Large intestine (tissue), 3 donors: ENCODE measurements around the gene ATXN7L1. TPM values are rescaled to one million over a fixed set of nuclear protein-coding genes. Genes with fewer than 3 reads are reported as not detected.

Source experiments
- DNase-seq, 2 donors: peaks; one replicate each; pipeline versions ENCODE4 v3.0.0 to v3.0.0-alpha.2; 2013
- H3K27ac ChIP-seq: one replicate; pipeline ENCODE4 v1.5.1; 2013; ENCODE audit warnings: low read length
- H3K27me3 ChIP-seq: 2 replicates; pipeline ENCODE4 v1.6.1; 2013; ENCODE audit warnings: low read length; ENCODE audit not compliant: control insufficient read depth, insufficient read depth
- H3K36me3 ChIP-seq: 2 replicates; pipeline ENCODE4 v1.6.1; 2013; ENCODE audit warnings: low read length; ENCODE audit not compliant: control insufficient read depth, insufficient read depth
- H3K4me1 ChIP-seq: one replicate; pipeline ENCODE4 v1.6.1; 2013; ENCODE audit warnings: low read length; ENCODE audit not compliant: control insufficient read depth, insufficient read depth
- H3K4me3 ChIP-seq: one replicate; pipeline ENCODE4 v1.5.1; 2013; ENCODE audit warnings: low read length
- H3K9me3 ChIP-seq: one replicate; pipeline ENCODE4 v1.6.1; 2013; ENCODE audit warnings: mild to moderate bottlenecking, low read depth, low read length, moderate library complexity; ENCODE audit not compliant: control insufficient read depth
- WGBS: methylation state at CpG from one replicate; pipeline ENCODE4 v1.1.5; 2013; ENCODE audit warnings: low lambda C conversion rate; ENCODE audit not compliant: insufficient coverage; 5-methylcytosine and 5-hydroxymethylcytosine counted together
- polyA plus RNA-seq: library from polyadenylated mRNA; unstranded; fragments of 120-200 nt; gene quantifications from one replicate; pipeline ENCODE4 v1.2.1, GENCODE V29; 2013

ATXN7L1 gene
- polyA plus RNA-seq, 1 donor = 24.3 TPM

DNA sequence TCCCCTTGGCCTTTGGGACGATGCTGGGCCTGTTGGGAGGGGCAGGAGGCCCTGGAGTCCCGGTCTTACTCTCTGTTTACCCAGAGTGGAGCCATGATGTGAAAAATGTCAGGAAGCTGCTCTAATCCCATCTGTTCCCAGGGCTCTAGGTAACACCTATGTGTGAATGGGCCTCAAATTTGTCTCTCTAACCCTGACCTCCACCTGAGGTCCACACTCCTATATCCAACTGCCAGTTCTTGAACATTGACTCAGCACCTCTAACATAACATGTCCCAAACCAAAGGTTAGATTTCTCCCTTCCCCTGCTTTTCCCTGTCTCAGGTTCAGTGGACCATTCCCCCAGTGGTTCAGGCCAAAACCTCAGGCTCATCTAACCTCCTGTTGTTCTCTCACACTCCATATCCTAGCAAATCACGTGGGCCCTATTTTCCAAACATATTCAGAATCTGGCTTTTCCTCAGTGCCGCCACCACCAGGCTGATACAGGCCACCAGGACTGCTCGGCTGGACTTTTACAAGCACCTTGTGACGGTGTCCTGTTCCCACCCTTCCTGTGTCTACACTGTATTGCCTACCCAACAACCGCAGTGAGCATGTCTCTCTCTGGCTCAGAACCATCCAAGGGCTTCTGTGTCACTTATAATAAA is 130.6 kb downstream of the ATXN7L1 start:
- WGBS = no CpG with 5 or more reads among the region's 7 CpGs
- Histone ChIP-seq H3K4me1 (no peaks in the 10 kb centered on the region), H3K9me3 (no peaks in the 10 kb centered on the region), H3K36me3 (peaks cover 2% of the 10 kb centered on the region), H3K27ac (no peak overlapping the region), H3K27me3 (no peaks in the 10 kb centered on the region), H3K4me3 (no peak overlapping the region)
- DNase-seq = no peak

DNA sequence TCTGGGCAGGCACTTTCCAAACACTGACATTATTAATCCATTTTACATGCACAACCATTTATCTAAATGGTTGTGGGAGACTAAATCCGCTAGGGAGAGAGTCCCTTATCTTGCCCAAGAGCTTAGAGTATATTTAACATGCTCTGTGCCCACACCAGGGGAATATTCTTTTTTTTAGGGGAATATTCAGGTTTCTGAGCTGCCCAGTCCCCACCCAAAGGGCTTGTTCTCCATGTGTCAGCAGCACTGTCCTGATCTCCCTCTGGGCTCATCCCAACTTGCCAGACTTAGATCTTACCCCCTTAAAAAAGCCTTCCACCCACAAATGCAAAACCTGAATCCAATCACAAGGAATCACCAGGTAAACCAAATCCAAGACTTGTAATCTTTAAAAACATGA is 132.1 kb downstream of the ATXN7L1 start:
- Histone ChIP-seq H3K4me3 (no peak overlapping the region), H3K27ac (no peak overlapping the region), H3K4me1 (no peaks in the 10 kb centered on the region), H3K36me3 (peaks cover under 1% of the 10 kb centered on the region), H3K27me3 (no peaks in the 10 kb centered on the region), H3K9me3 (no peaks in the 10 kb centered on the region)
- WGBS = no CpG with 5 or more reads among the region's 1 CpG
- DNase-seq = no peak

DNA sequence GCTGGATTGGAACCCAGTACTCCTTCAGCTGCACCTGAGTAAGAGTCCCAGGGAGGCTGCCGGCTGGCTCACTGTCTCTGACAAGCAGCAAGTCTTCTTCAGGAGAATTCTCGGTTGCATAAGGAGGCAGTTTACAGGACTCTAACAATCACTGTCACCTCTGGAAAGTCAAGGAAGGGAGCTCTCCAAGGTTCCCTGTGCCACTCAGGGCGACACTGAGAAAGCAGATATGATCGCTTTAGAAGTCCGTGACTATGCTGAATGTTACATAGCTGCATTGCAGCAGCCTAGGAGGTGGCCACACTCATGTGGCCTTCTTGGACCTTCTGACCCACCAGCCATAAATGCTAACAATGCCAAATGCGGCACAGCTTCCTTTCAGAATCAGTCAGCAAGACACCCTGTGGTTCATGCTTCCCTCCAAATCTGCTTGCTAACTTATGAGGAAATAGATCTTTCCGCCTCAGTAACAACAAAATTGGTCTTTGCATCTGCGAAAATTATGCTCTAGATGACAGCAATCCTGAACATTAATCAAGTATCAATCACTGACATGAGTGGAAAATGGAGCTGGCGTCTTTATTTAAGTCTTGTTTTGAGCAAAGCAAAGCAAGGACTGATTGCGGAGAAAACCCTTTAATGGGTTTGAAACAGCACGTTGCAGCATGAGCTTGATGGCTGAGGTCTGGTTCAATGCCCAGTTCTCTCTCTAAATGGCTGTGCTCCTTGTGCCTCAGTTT is 132.9 kb downstream of the ATXN7L1 start:
- H3K9me3 ChIP-seq = no peaks in the 10 kb centered on the region
- WGBS = no CpG with 5 or more reads among the region's 11 CpGs
- no peaks in the 10 kb centered on the region for H3K27me3 ChIP-seq
- no peak overlapping the region for H3K27ac ChIP-seq
- no peak for DNase-seq
- no peaks in the 10 kb centered on the region for H3K36me3 ChIP-seq
- no peak overlapping the region for H3K4me3 ChIP-seq
- H3K4me1 ChIP-seq = no peaks in the 10 kb centered on the region

DNA sequence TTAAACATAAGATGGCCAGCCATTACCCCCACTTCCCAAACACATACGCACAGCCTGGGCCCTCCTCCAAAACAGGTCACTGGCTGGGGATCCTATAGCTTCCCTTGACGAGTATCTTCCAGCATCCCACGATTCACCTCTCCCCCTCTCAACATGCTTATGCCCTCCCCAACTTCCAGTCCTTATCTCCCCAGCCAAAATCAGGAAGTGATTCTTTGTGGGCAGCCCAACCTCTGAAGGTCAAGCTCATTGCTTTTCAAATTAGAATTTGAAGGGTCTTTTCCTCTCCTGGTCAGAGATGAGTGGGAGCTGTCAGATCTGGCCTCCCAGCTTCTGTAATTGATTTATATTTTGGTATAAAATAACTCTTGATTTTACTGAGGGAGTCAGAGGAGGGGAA is 133.6 kb downstream of the ATXN7L1 start:
- H3K27ac ChIP-seq = no peak overlapping the region
- no CpG with 5 or more reads among the region's 3 CpGs for WGBS
- H3K9me3 ChIP-seq = no peaks in the 10 kb centered on the region
- no peaks in the 10 kb centered on the region for H3K4me1 ChIP-seq
- H3K27me3 ChIP-seq = no peaks in the 10 kb centered on the region
- DNase-seq = no peak
- no peaks in the 10 kb centered on the region for H3K36me3 ChIP-seq
- H3K4me3 ChIP-seq = no peak overlapping the region

DNA sequence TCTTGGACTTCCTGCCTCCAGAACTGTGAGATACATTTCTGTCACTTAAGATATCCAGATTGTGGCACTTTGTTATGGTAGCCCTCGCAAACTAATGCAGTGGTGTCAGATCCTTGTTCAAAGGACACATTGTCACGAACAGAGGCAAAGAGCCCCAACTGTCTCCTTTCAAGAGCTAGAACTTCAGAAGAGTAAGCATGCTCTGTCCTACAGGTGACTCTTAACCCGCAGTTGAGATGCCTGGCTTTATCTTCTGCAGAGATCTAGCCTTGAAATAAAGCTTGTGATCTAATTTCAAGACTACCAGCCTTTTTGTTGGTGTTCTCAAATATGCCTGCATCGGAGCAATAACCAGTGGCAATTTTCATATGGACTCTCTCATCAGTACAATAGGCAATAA is 134.4 kb downstream of the ATXN7L1 start:
- H3K27me3 ChIP-seq = no peaks in the 10 kb centered on the region
- no peak overlapping the region for H3K27ac ChIP-seq
- H3K4me1 ChIP-seq = no peaks in the 10 kb centered on the region
- WGBS = no CpG with 5 or more reads among the region's 4 CpGs
- H3K9me3 ChIP-seq = no peaks in the 10 kb centered on the region
- DNase-seq = no peak
- H3K4me3 ChIP-seq = no peak overlapping the region
- no peaks in the 10 kb centered on the region for H3K36me3 ChIP-seq

DNA sequence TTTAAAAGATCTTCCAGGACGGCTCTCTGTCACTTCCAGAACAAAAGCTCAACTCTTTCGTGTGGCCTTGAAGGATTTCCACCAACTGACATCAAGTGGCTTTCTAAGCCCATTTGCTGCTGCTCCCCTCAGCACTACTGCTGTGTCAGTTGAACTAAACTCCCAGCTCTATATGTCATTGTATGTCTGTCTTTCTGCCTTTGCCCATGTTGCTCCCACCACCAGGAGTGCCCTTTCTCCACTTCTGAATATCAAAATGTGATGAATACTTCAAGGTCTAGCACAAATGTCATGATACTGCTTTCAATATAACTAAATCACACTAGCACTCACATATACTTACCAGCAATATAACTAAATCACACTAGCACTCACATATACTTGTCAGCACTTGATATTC is 138.3 kb downstream of the ATXN7L1 start:
- no peak overlapping the region for H3K4me3 ChIP-seq
- no peak overlapping the region for H3K27ac ChIP-seq
- DNase-seq = no peak
- H3K9me3 ChIP-seq = no peaks in the 10 kb centered on the region
- WGBS = 100% methylated on average over 1 of the region's 2 CpGs
- no peaks in the 10 kb centered on the region for H3K36me3 ChIP-seq
- H3K4me1 ChIP-seq = no peaks in the 10 kb centered on the region
- H3K27me3 ChIP-seq = no peaks in the 10 kb centered on the region

DNA sequence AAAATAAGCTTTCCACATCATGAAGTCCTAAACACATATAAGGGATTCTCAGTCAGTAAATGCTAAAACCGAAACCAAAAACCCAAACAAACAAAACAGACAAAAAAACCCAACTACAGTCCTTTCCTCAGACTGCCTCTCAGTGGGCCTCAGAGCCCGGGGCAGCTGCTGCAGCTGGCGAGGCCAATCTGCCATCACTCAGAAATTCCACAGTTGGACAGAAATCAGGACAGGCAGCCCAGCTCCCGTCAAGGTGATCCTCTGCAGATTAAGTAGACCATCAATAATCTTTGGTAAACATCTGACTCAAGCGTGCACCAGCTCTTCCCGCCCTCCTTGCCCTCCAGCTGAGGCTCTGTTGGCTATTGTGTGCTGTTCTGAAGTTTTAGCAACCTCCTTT is 142.2 kb downstream of the ATXN7L1 start:
- no peak overlapping the region for H3K4me3 ChIP-seq
- H3K27ac ChIP-seq = no peak overlapping the region
- no peak for DNase-seq
- no peaks in the 10 kb centered on the region for H3K4me1 ChIP-seq
- no peaks in the 10 kb centered on the region for H3K36me3 ChIP-seq
- H3K9me3 ChIP-seq = no peaks in the 10 kb centered on the region
- WGBS = 70% methylated on average over 2 of the region's 6 CpGs
- no peaks in the 10 kb centered on the region for H3K27me3 ChIP-seq

DNA sequence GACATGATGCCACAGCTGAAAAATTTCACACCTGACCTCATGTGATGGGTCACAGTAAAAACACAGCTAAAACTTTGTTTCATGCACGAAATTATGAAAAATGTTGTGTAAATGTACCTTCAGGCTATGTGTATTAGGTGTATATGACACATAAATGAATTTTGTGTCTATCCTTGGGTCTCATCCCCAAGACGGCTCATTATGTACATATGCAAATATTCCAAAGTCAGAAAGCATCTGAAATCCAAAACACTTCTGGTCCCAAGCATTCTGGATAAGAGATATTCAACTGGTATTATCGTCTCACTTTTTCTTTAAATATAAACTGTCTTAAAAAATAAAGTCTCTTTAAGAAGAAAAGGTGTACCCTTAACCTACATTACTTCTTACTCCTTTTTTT is 145.4 kb downstream of the ATXN7L1 start:
- 86% methylated on average over 1 of the region's 3 CpGs for WGBS
- Histone ChIP-seq H3K4me3 (no peak overlapping the region), H3K27ac (no peak overlapping the region), H3K9me3 (no peaks in the 10 kb centered on the region), H3K36me3 (peaks cover 9% of the 10 kb centered on the region), H3K4me1 (no peaks in the 10 kb centered on the region), H3K27me3 (no peaks in the 10 kb centered on the region)
- no peak for DNase-seq

DNA sequence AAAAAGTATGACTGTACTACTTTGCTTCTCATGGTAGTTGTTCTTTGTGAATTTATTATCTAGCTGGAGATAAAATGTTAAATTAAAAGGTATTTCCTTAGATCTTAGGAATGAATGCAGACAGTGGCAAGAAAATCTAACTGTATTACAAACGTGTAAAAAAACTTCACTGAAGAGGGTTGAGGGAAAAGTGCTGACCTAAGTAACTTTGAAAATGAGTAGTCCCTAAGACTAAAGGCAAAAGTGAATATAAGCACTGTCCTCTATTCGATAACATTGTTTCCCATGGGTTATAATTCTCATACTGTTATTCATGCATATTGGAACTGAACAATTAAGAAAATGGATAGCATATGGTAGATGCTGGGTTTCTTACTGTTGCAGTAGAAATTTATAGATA is 148.4 kb downstream of the ATXN7L1 start:
- Histone ChIP-seq H3K27me3 (no peaks in the 10 kb centered on the region), H3K9me3 (no peaks in the 10 kb centered on the region), H3K4me3 (no peak overlapping the region), H3K4me1 (no peaks in the 10 kb centered on the region), H3K36me3 (peaks cover 11% of the 10 kb centered on the region), H3K27ac (no peak overlapping the region)
- no peak for DNase-seq
- WGBS = no CpG with 5 or more reads among the region's 2 CpGs

DNA sequence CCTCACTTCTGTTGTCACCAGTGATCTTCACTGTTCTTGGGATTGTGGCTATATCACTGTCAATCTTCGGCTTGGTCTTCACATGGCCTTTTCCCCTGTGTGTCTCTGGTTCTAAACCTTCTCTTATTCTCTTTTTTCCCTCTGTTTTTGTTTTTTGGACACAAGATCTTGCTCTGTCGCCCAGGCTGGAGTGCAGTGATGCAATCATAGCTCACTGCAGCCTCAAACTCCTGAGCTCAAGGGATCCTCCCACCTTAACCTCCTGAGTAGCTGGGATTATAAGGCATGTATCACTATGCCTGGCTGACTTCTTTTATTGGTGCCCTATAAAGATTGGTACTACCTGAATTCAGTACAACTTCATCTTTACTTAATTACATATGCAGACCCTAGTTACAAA is 151.7 kb downstream of the ATXN7L1 start:
- H3K4me3 ChIP-seq = no peak overlapping the region

DNA sequence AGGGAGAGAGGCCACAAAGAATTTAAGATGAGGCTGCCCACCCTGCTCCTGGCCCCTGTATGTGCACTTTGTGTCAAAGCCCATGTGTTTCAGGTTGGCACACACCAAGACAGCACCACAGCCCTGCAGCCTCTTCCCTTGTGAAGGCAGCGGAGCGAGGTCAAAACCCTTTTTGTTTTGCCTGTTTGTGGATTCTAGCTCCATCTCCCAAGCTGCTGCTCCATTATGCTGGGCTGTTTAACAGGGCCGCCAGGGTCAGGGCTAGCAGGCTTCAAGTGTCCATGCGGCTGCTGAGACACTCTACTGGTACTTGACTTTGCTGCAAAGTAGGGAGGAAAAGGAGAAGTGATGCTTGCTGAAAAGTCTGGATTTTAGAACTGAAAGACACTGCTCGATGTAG is 152.8 kb downstream of the ATXN7L1 start:
- Histone ChIP-seq H3K9me3 (no peaks in the 10 kb centered on the region), H3K4me3 (no peak overlapping the region), H3K36me3 (peaks cover 14% of the 10 kb centered on the region), H3K4me1 (no peaks in the 10 kb centered on the region), H3K27ac (no peak overlapping the region), H3K27me3 (no peaks in the 10 kb centered on the region)
- no CpG with 5 or more reads among the region's 5 CpGs for WGBS
- no peak for DNase-seq

More for the DNA sequence above, 151.7 kb downstream of the ATXN7L1 start:
- Histone ChIP-seq H3K9me3 (no peaks in the 10 kb centered on the region), H3K27me3 (no peaks in the 10 kb centered on the region), H3K4me1 (no peaks in the 10 kb centered on the region), H3K36me3 (peaks cover 13% of the 10 kb centered on the region), H3K27ac (no peak overlapping the region)
- WGBS = no CpG with 5 or more reads among the region's 2 CpGs
- no peak for DNase-seq
